MM.1S (cell line): ENCODE measurements around the gene SOBP.

Experiments
- EZH2 ChIP-seq: fragments of 300-600 bp; sonication (generic); optimal IDR thresholded peaks from 2 replicates; pipeline ENCODE3; 2017; ENCODE audit warnings: low read depth, mild to moderate bottlenecking, antibody characterized with exemption, low read length, mixed read lengths
- EZH2phosphoT487 ChIP-seq: fragments of 300-600 bp; sonication (generic); IDR thresholded peaks from 2 replicates; pipeline ENCODE4 v1.6.1; 2018; ENCODE audit warnings: antibody characterized with exemption, low read length
- TF ChIP-seq, protein P1 (sequence below): fragments of 300-600 bp; sonication (generic); IDR thresholded peaks from 2 replicates; pipeline ENCODE4 v1.5.1; 2016; ENCODE audit warnings: antibody characterized with exemption, low read length, mixed read lengths

DNA sequence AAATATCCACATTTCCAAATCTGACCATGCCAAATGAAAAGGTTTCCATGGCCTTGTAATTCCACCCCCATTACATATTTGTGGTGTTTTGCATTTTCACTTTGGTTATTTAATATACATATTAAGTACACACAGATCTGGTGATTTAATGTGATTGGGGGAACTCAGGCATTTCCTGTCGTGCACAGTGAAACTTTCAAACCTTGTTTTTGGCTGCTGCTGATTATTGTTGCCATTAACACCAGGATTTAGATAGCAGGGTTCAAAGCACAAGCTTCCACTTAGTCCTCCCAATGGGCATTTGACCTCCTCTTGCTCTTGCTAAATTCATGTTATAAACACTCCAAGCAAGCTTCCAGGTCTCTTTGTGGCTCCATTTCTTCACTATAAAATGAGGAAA lies 166.5 kb downstream of the SOBP start:
- TF ChIP-seq, protein P1, sequence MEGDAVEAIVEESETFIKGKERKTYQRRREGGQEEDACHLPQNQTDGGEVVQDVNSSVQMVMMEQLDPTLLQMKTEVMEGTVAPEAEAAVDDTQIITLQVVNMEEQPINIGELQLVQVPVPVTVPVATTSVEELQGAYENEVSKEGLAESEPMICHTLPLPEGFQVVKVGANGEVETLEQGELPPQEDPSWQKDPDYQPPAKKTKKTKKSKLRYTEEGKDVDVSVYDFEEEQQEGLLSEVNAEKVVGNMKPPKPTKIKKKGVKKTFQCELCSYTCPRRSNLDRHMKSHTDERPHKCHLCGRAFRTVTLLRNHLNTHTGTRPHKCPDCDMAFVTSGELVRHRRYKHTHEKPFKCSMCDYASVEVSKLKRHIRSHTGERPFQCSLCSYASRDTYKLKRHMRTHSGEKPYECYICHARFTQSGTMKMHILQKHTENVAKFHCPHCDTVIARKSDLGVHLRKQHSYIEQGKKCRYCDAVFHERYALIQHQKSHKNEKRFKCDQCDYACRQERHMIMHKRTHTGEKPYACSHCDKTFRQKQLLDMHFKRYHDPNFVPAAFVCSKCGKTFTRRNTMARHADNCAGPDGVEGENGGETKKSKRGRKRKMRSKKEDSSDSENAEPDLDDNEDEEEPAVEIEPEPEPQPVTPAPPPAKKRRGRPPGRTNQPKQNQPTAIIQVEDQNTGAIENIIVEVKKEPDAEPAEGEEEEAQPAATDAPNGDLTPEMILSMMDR: no peak
- TF ChIP-seq EZH2 (no peak), EZH2phosphoT487 (no peak)
